Breast epithelium (tissue), 3 donors: ENCODE data around the gene SLC8A3.

Experiments used
- POLR2A ChIP-seq: fragments of 450-650 bp; IDR thresholded peaks from one replicate; pipeline ENCODE4 v1.6.1; 2016; ENCODE audit warnings: antibody characterized with exemption, mild to moderate bottlenecking, moderate library complexity
- POLR2AphosphoS5 ChIP-seq, 3 donors: sonication (generic); formaldehyde crosslinking; IDR thresholded peaks; one replicate each; pipeline ENCODE4 v1.6.1; 2017; ENCODE audit warnings: antibody characterized with exemption in 3 of 3
- TF ChIP-seq, protein P1 (sequence below), 3 donors: fragments of 450-650 bp; IDR thresholded peaks; one replicate each; pipeline ENCODE4 v1.5.1; 2016 to 2017; ENCODE audit warnings: antibody characterized with exemption in 3 of 3, mild to moderate bottlenecking in 3 of 3, moderate library complexity in 3 of 3

DNA sequence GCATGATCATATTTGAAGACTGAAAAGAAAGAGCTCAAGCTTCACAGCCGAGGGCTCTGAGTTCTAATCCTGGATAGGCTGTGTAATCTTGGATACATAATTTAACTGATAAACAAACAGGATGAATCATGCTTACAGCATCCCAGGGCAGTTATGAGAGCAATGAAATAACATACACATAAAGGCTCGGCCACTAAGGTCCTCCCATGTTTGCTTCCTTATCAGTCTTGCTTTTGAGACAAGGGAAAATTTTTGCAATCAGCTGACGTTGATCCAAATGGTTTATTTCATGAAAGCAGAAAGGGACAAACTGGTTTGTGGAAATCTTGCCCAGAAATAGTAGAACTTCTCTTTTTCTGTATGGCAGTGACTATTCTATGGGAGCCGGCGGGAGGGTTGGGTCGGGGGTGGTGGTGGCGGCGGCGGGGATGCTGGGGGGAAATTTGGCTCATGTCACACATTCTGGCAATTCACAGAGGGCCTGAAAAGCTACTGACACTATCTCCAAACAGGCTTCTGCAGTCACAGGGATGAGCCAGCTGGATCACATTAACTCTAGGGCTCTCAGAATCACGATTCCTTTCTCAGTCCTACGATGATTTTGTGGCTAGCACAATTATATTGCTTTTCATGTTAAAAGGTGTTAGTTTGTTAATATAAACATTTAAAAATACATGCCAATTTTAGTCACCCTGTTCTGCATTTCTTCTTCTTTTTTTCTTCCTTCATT, 124.5 kb downstream of the SLC8A3 start:
- TF ChIP-seq POLR2A = no peak
- TF ChIP-seq, protein P1, sequence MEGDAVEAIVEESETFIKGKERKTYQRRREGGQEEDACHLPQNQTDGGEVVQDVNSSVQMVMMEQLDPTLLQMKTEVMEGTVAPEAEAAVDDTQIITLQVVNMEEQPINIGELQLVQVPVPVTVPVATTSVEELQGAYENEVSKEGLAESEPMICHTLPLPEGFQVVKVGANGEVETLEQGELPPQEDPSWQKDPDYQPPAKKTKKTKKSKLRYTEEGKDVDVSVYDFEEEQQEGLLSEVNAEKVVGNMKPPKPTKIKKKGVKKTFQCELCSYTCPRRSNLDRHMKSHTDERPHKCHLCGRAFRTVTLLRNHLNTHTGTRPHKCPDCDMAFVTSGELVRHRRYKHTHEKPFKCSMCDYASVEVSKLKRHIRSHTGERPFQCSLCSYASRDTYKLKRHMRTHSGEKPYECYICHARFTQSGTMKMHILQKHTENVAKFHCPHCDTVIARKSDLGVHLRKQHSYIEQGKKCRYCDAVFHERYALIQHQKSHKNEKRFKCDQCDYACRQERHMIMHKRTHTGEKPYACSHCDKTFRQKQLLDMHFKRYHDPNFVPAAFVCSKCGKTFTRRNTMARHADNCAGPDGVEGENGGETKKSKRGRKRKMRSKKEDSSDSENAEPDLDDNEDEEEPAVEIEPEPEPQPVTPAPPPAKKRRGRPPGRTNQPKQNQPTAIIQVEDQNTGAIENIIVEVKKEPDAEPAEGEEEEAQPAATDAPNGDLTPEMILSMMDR (IDR thresholded peaks at IDR 0.05) = no peak
- TF ChIP-seq POLR2AphosphoS5 (IDR thresholded peaks at IDR 0.05) = no peak
